Type B pancreatic cell (in vitro differentiated cells): ENCODE data around the gene ENPP1. TPM values are rescaled to one million over a fixed set of nuclear protein-coding genes. Genes with fewer than 3 reads are reported as not detected.
A peak's percentile ranks its signal among the peaks of the same experiment; 100 is the strongest.

Experiments
- DNase-seq: peaks from one replicate; pipeline ENCODE4 v3.0.0; 2021; ENCODE audit warnings: mixed read lengths; ENCODE audit not compliant: unreplicated experiment; ENCODE audit errors: extremely low spot score
- H3K27ac Mint-ChIP-seq: 2 replicates; pipeline ENCODE4 v1.8.0; 2021; ENCODE audit warnings: mild to moderate bottlenecking, mixed read lengths
- H3K27me3 Mint-ChIP-seq: 2 replicates; pipeline ENCODE4 v1.8.0; 2021; ENCODE audit warnings: mixed read lengths
- H3K36me3 Mint-ChIP-seq: 2 replicates; pipeline ENCODE4 v1.8.0; 2021; ENCODE audit warnings: mixed read lengths
- H3K4me1 Mint-ChIP-seq: one replicate; pipeline ENCODE4 v1.8.0; 2021; ENCODE audit warnings: mixed read lengths; ENCODE audit not compliant: unreplicated experiment
- H3K4me3 Mint-ChIP-seq: 2 replicates; pipeline ENCODE4 v1.8.0; 2021; ENCODE audit warnings: mild to moderate bottlenecking, mixed read lengths
- H3K9me3 Mint-ChIP-seq: 2 replicates; pipeline ENCODE4 v1.8.0; 2021; ENCODE audit warnings: mixed read lengths
- total RNA-seq: library from RNA; stranded (reverse); gene quantifications from 2 replicates; pipeline ENCODE4 v1.2.1, GENCODE V29; 2021; ENCODE audit warnings: low replicate concordance
- TF ChIP-seq, protein P1 (sequence below): fragments of 200-600 bp; sonication (generic); conservative IDR thresholded peaks from 2 replicates; pipeline ENCODE4 v1.5.0; 2021; ENCODE audit warnings: antibody characterized with exemption, mild to moderate bottlenecking

Gene ENPP1
- total RNA-seq, 1 donor from 2014 or later = 13.4 TPM

DNA sequence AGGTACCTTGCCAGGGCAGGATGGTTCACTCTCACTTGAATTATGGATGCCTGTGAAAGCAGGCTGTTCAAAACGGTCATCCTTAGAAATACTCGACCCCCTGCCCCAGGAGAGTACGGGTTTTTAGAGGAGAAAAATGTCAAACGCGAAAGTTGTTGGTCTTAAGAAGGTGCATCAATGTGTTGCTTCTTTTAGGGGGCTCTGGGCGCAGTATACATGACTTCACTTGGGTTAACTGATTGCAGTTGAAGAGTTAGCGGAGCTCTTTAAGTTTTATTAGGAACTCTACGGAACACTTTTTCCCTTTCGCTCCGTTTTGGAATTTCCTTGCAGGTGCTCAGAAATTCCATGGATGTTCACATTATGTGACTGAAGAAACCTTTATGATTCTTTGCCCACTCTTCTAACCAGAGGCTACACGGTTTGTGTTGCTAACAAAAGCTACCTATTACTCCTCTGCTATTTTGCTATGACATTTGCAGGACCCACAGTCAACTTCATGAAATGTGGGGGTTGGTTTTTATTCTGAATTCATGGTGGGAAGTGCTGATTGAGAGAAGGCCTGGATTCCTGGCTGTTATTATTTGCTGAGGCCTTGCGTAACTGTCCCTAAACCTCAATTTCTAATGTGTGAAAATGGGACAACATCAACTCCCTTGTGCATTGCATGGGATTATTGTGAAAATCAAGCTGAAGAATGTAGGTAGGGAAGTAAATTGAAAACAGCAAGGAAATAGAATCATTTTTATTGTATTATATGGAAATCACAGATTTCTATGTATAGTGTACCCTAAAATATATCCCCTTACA, 845 bp downstream of the ENPP1 start:
- Mint-ChIP-seq H3K4me1 (peaks cover 6% of the 10 kb centered on the region), H3K9me3 (no peaks in the 10 kb centered on the region), H3K36me3 (no peaks in the 10 kb centered on the region), H3K27ac (peak overlapping the region; percentile 46), H3K4me3 (peak overlapping the region; percentile 90), H3K27me3 (peaks cover 48% of the 10 kb centered on the region)
- no peak for DNase-seq
- TF ChIP-seq, protein P1, sequence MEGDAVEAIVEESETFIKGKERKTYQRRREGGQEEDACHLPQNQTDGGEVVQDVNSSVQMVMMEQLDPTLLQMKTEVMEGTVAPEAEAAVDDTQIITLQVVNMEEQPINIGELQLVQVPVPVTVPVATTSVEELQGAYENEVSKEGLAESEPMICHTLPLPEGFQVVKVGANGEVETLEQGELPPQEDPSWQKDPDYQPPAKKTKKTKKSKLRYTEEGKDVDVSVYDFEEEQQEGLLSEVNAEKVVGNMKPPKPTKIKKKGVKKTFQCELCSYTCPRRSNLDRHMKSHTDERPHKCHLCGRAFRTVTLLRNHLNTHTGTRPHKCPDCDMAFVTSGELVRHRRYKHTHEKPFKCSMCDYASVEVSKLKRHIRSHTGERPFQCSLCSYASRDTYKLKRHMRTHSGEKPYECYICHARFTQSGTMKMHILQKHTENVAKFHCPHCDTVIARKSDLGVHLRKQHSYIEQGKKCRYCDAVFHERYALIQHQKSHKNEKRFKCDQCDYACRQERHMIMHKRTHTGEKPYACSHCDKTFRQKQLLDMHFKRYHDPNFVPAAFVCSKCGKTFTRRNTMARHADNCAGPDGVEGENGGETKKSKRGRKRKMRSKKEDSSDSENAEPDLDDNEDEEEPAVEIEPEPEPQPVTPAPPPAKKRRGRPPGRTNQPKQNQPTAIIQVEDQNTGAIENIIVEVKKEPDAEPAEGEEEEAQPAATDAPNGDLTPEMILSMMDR = no peak

DNA sequence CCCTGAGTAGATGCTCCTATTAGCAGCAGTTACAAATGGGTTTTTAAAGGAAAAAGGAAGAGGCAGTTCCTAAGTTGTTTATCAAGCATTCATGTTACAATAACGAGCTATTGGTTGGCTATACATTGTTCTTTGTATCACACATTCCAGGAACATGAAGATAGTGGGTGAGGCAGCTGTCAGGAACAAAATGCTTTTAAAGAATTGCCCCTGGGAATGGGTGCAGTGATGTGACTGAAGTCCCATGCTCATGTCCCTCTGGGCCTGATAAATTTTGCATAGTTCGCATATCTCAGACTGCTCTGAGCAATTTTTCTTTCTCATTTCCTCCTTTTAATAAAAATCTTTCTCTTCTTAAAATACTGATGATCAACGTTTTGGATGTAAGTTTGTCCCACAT, 3.7 kb downstream of the ENPP1 start:
- TF ChIP-seq, protein P1 = no peak
- H3K27ac Mint-ChIP-seq = peak overlapping the region; percentile 12
- no peaks in the 10 kb centered on the region for H3K9me3 Mint-ChIP-seq
- peaks cover 15% of the 10 kb centered on the region for H3K4me1 Mint-ChIP-seq
- no peak overlapping the region for H3K4me3 Mint-ChIP-seq
- no peaks in the 10 kb centered on the region for H3K36me3 Mint-ChIP-seq
- DNase-seq = no peak
- peaks cover 35% of the 10 kb centered on the region for H3K27me3 Mint-ChIP-seq

DNA sequence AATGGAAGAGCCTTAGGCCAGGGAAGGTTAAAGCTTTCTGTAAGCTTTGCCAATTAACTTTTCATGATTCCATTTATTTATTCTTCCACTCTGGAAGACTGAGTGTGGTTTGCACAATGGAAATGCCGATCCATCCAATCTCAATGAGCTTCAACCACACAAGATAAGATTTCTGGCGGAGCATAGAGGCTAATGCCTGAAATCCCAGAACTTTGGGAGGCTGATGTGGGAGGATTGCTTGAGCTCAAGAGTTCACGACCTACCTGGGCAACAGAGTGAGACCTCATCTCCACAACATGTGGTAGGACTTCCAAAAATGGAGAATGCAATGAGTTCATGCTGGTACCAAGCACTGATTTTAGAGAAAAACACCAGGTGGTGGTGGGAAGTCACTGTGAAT, 6.2 kb downstream of the ENPP1 start:
- H3K4me3 Mint-ChIP-seq = no peak overlapping the region
- H3K27ac Mint-ChIP-seq = no peak overlapping the region
- no peaks in the 10 kb centered on the region for H3K9me3 Mint-ChIP-seq
- TF ChIP-seq, protein P1 = no peak
- peaks cover 11% of the 10 kb centered on the region for H3K4me1 Mint-ChIP-seq
- H3K36me3 Mint-ChIP-seq = no peaks in the 10 kb centered on the region
- DNase-seq = no peak
- peaks cover 16% of the 10 kb centered on the region for H3K27me3 Mint-ChIP-seq

DNA sequence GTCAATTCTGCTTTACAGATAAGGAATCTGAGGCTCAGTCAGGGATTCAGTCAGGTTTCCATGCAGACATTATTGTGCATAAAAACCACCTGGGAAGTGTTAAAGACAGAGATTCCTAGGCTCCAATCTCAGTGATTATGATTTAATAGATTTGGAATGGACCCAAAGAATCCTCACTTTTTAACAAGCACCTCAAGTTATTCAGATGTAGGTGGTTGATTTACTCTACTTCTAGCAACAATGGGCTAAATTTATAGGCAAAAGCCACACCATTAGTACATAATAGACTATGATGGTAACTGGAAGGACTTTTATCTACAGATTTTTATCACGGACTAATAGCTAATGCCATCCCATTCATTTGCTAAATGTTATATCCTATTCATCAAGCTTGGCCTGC, 9.0 kb downstream of the ENPP1 start:
- Mint-ChIP-seq H3K4me1 (peaks cover 18% of the 10 kb centered on the region), H3K9me3 (no peaks in the 10 kb centered on the region), H3K27ac (no peak overlapping the region)

DNA sequence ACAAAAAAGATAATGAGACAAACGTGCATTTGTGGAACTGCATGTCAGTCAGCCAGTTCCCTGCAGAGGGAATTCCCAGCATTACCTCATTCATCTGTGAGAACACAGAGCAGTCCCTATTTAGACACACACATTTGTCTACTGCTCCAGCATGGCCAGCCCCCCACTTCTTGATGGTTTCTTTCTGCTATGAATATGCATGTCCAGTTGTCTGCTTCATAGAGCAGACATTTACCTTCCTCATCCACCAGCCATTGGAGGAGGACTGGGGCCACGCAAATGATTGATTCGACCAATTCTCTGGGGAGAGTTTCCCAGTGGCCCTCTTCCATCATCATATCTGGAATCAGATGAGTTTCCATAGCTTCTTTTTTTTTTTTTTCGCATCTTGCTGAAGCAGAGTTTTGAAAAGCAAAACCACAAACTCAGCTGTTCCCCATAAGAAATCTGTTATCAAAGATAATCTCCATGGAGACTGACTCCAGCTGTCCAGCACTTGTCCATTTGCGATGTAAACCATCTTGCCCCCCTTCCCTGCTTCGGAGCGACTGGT, 11.8 kb downstream of the ENPP1 start:
- Mint-ChIP-seq H3K27me3 (peaks cover 4% of the 10 kb centered on the region), H3K9me3 (no peaks in the 10 kb centered on the region), H3K36me3 (no peaks in the 10 kb centered on the region), H3K4me1 (peaks cover 19% of the 10 kb centered on the region), H3K27ac (no peak overlapping the region), H3K4me3 (no peak overlapping the region)
- TF ChIP-seq, protein P1 = no peak
- DNase-seq = no peak

More for the DNA sequence above, 9.0 kb downstream of the ENPP1 start:
- TF ChIP-seq, protein P1 = no peak
- no peaks in the 10 kb centered on the region for H3K36me3 Mint-ChIP-seq
- no peak for DNase-seq
- H3K4me3 Mint-ChIP-seq = no peak overlapping the region
- H3K27me3 Mint-ChIP-seq = peaks cover 4% of the 10 kb centered on the region
